ENCODE measurements around the gene TOP3A. TPM values are rescaled to one million over a fixed set of nuclear protein-coding genes. Genes with fewer than 3 reads are reported as not detected.

TOP3A gene
- polyA plus RNA-seq, 1 experiment, result 13.0 TPM

GRCh38 chr17:18319604-18320256 is 4.9 kb upstream of the TOP3A start:
- CTCF ChIA-PET, result interaction anchor here (0.6 to 2.3 kb wide), 11 partner anchors 14 to 178 kb away, joined by 3 to 14 read pairs (median 3); no protein-coding TSS in a partner anchor
- Histone ChIP-seq H3K27me3 (ENCODE audit: control insufficient read depth, insufficient read depth, low read length) (no peaks in the 10 kb centered on the region), H3K36me3 (ENCODE audit: control insufficient read depth, insufficient read depth, low read length) (peaks cover 29% of the 10 kb centered on the region), H3K4me3 (ENCODE audit: low read depth, low read length) (no peak overlapping the region)
- POLR2A ChIA-PET, result no interaction called here
- DNase-seq (ENCODE audit: low read depth), result no peak
- TF ChIP-seq, protein P1, sequence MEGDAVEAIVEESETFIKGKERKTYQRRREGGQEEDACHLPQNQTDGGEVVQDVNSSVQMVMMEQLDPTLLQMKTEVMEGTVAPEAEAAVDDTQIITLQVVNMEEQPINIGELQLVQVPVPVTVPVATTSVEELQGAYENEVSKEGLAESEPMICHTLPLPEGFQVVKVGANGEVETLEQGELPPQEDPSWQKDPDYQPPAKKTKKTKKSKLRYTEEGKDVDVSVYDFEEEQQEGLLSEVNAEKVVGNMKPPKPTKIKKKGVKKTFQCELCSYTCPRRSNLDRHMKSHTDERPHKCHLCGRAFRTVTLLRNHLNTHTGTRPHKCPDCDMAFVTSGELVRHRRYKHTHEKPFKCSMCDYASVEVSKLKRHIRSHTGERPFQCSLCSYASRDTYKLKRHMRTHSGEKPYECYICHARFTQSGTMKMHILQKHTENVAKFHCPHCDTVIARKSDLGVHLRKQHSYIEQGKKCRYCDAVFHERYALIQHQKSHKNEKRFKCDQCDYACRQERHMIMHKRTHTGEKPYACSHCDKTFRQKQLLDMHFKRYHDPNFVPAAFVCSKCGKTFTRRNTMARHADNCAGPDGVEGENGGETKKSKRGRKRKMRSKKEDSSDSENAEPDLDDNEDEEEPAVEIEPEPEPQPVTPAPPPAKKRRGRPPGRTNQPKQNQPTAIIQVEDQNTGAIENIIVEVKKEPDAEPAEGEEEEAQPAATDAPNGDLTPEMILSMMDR (IDR thresholded peaks at IDR 0.05; ENCODE audit: insufficient read depth, low read depth, low read length), result peak; percentile 66

DNA sequence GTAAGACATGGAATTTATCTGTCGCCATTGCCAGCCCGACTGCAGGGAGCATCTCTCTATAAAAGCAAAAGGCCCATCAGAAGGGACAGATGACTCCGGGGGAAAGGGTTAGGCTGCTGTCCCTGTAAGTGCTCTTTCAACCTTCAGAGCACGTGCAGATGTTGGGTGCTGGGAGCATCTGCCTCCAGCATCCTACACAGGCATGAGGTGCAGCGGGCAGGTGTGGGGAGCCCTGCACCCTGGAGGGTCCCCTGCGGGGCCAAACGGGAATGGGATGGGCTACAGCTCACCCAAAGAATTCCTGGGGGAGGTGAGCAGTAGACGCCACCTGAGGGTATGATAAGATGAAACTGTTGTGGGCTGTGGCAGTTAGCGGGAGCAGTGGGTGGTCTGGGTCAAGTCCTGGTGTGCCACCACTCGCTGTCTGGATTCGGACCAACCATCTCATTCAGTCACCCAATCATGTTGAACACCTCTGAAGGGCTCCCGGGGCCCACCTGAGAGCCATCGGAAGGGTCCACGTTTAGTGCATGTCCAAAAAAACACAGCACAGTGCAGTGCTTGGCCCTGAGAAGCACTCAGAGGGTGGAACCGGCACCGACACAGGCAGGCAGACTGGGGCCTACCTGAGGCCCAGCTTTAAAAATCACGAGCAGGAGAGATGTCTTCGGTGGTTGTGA is 4.1 kb upstream of the TOP3A start:
- DNase-seq (ENCODE audit: low read depth), result no peak
- Histone ChIP-seq H3K27me3 (ENCODE audit: control insufficient read depth, insufficient read depth, low read length) (no peaks in the 10 kb centered on the region), H3K4me3 (ENCODE audit: low read depth, low read length) (no peak overlapping the region), H3K36me3 (ENCODE audit: control insufficient read depth, insufficient read depth, low read length) (peaks cover 24% of the 10 kb centered on the region)
- CTCF ChIA-PET, result interaction anchor here (0.6 to 2.2 kb wide), 7 partner anchors 9 to 34 kb away, joined by 3 to 7 read pairs (median 3); no protein-coding TSS in a partner anchor
- POLR2A ChIA-PET, result no interaction called here
- TF ChIP-seq, protein P1 (IDR thresholded peaks at IDR 0.05; ENCODE audit: insufficient read depth, low read depth, low read length), result no peak

- POLR2A ChIA-PET, result no interaction called here
- CTCF ChIA-PET, result interaction anchor here (2.2 kb wide), 1 partner anchor 10 kb away, joined by 7 read pairs; no protein-coding TSS in a partner anchor
- Histone ChIP-seq H3K36me3 (ENCODE audit: control insufficient read depth, insufficient read depth, low read length) (peaks cover 16% of the 10 kb centered on the region), H3K27me3 (ENCODE audit: control insufficient read depth, insufficient read depth, low read length) (no peaks in the 10 kb centered on the region), H3K4me3 (ENCODE audit: low read depth, low read length) (no peak overlapping the region)
- TF ChIP-seq, protein P1 (IDR thresholded peaks at IDR 0.05; ENCODE audit: insufficient read depth, low read depth, low read length), result no peak
- no peak for DNase-seq (ENCODE audit: low read depth)
These were observed 3.3 kb upstream of the TOP3A start for GRCh38 chr17:18318117-18318516.

DNA sequence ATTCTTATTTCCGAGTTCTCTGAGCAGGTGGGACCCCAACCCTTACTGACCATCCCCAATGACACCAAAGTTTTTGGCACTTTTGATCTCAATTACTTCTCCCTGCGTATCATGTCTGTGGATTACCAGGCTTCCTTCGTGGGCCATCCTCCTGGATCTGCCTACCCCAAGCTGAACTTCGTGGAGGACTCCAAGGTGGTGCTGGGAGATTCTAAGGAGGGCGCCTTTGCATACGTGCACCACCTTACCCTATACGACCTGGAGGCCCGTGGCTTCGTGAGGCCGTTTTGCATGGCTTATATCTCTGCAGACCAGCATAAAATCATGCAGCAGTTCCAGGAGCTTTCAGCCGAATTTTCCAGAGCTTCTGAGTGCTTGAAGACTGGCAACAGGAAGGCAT is 1.2 kb upstream of the TOP3A start:
- TF ChIP-seq, protein P1 (IDR thresholded peaks at IDR 0.05; ENCODE audit: insufficient read depth, low read depth, low read length), result no peak
- POLR2A ChIA-PET, result no interaction called here

DNA sequence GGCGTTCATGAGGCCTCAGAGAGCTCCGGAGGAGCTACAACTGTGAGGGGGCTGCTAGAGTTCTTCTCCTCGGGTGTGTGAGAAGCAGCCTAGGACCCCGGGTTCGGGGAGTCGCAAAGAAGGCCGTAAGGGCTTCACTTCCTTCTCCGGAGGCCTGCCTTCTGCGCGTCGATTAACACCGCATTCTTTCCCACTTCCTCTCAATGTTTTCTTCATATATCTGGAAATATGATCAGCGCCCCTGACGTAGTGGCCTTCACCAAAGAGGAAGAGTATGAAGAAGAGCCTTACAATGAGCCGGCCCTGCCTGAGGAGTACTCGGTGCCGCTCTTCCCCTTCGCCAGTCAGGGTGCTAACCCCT is 748 bp upstream of the TOP3A start:
- TF ChIP-seq, protein P1 (IDR thresholded peaks at IDR 0.05; ENCODE audit: insufficient read depth, low read depth, low read length), result no peak
- Histone ChIP-seq H3K27me3 (ENCODE audit: control insufficient read depth, insufficient read depth, low read length) (no peaks in the 10 kb centered on the region), H3K36me3 (ENCODE audit: control insufficient read depth, insufficient read depth, low read length) (peaks cover 10% of the 10 kb centered on the region), H3K4me3 (ENCODE audit: low read depth, low read length) (peak overlapping the region; percentile 93)
- no peak for DNase-seq (ENCODE audit: low read depth)
- CTCF ChIA-PET, result no interaction called here
- POLR2A ChIA-PET, result no interaction called here

More for the DNA sequence above, 1.2 kb upstream of the TOP3A start:
- DNase-seq (ENCODE audit: low read depth), result no peak
- Histone ChIP-seq H3K27me3 (ENCODE audit: control insufficient read depth, insufficient read depth, low read length) (no peaks in the 10 kb centered on the region), H3K4me3 (ENCODE audit: low read depth, low read length) (peak overlapping the region; percentile 93), H3K36me3 (ENCODE audit: control insufficient read depth, insufficient read depth, low read length) (peaks cover 10% of the 10 kb centered on the region)
- CTCF ChIA-PET, result no interaction called here
